Sigmoid colon (tissue), 7 donors: Measurements from ENCODE around the gene ZC3H15. TPM values are rescaled to one million over a fixed set of nuclear protein-coding genes. Genes with fewer than 3 reads are reported as not detected.

Source experiments
- DNase-seq: peaks from one replicate; pipeline ENCODE4 v3.0.0-alpha.2; 2019
- H3K27ac ChIP-seq, 4 donors: fragments of 200-600 bp; sonication (generic); one replicate each; pipeline ENCODE4 v1.5.1; 2016 to 2019; ENCODE audit warnings: mild to moderate bottlenecking in 1 of 4
- H3K27me3 ChIP-seq, 3 donors: fragments of 200-600 bp; sonication (generic); one replicate each; pipeline ENCODE4 v1.5.1; 2019; ENCODE audit warnings: mild to moderate bottlenecking in 1 of 3
- H3K36me3 ChIP-seq, 4 donors: fragments of 200-600 bp; sonication (generic); one replicate each; pipeline ENCODE4 v1.5.1; 2016 to 2019
- H3K4me1 ChIP-seq, 4 donors: fragments of 200-600 bp; sonication (generic); one replicate each; pipeline ENCODE4 v1.5.1; 2017 to 2019
- H3K4me3 ChIP-seq, 4 donors: fragments of 200-600 bp; sonication (generic); one replicate each; pipeline ENCODE4 v1.5.1; 2017 to 2019; ENCODE audit warnings: mild to moderate bottlenecking in 2 of 4, moderate library complexity in 1 of 4
- H3K9me3 ChIP-seq, 4 donors: fragments of 200-600 bp in 3 of 4; sonication (generic) in 3 of 4; one replicate each; pipeline versions ENCODE4 v1.5.1 to v1.6.1; 2013 to 2019
- CTCF ChIP-seq, 4 experiments: fragments of 450-650 bp in 3 of 4; fragments of 200-600 bp in 1 of 4; IDR thresholded peaks; one replicate each; pipeline ENCODE4 v1.5.1; 2016 to 2019; ENCODE audit warnings: antibody characterized with exemption in 4 of 4, mild to moderate bottlenecking in 3 of 4, moderate library complexity in 2 of 4
- EP300 ChIP-seq, 4 donors: sonication (generic); formaldehyde crosslinking; IDR thresholded peaks; one replicate each; pipeline ENCODE4 v1.6.1; 2017; ENCODE audit warnings: antibody characterized with exemption in 4 of 4
- POLR2A ChIP-seq, 2 donors: fragments of 450-650 bp; IDR thresholded peaks; one replicate each; pipeline ENCODE4 v1.6.1; 2016; ENCODE audit warnings: antibody characterized with exemption in 2 of 2, mild to moderate bottlenecking in 2 of 2, moderate library complexity in 2 of 2
- POLR2AphosphoS5 ChIP-seq, 4 donors: sonication (generic); formaldehyde crosslinking; IDR thresholded peaks; one replicate each; pipeline ENCODE4 v1.6.1; 2017; ENCODE audit warnings: antibody characterized with exemption in 4 of 4
- WGBS, 2 donors: extraction: QIAGEN DNeasy Blood & Tissue Kit; methylation state at CpG; one replicate each; pipeline ENCODE4 v1.1.7; 2013; 5-methylcytosine and 5-hydroxymethylcytosine counted together
- intact Hi-C: fragments of 100-400 bp; cut with DNase I; formaldehyde crosslinking; loops from one replicate; pipeline ENCODE4 v1.15.1; 2023
- polyA plus RNA-seq, 3 donors: library from polyadenylated mRNA; stranded (reverse); fragments of 200-250 nt; gene quantifications; one replicate each; pipeline ENCODE4 v1.2.3, GENCODE V29; 2013
- total RNA-seq, 4 donors: library from RNA; depleted of rRNA; stranded (reverse); fragments of >200 nt; gene quantifications; one replicate each; pipeline ENCODE4 v1.1.0, GENCODE V29; 2016
- donor health status: healthy with polysubstance abuse.
- donor health status: Bipolar disorder and iron deficiency.
- donor health status: healthy.

The ZC3H15 gene
- total and polyA plus RNA-seq, 7 donors = 51.1 to 77.9 (median 61.2) TPM

GRCh38 chr2:186486651-186487647 lies 889 bp downstream of the ZC3H15 start:
- intact Hi-C loops = loop anchor here (5.0 kb wide), 1 partner anchor 105 kb away; the partner anchor contains the start of gene ITGAV
- Histone ChIP-seq H3K36me3 (no peaks in the 10 kb centered on the region), H3K9me3 (no peaks in the 10 kb centered on the region), H3K27me3 (no peaks in the 10 kb centered on the region), H3K27ac (peak overlapping the region; percentile 91 to 95 (median 92)), H3K4me1 (peaks cover 0 to 63% (median 44%) of the 10 kb centered on the region in 4 donors), H3K4me3 (peak overlapping the region; percentile 61 to 95 (median 85))
- 1 to 2% methylated on average over 31 of the region's 31 CpGs for WGBS, 2 donors
- TF ChIP-seq POLR2AphosphoS5 (IDR thresholded peaks at IDR 0.05) (no peak), CTCF (IDR thresholded peaks at IDR 0.05) (no peak), EP300 (IDR thresholded peaks at IDR 0.05) (no peak), POLR2A (IDR thresholded peaks at IDR 0.05) (no peak)
- no peak for DNase-seq

GRCh38 chr2:186493564-186494085 lies 7.6 kb downstream of the ZC3H15 start:
- Histone ChIP-seq H3K36me3 (peaks cover 0 to 34% (median 9%) of the 10 kb centered on the region in 4 donors), H3K27me3 (no peaks in the 10 kb centered on the region), H3K4me1 (peaks cover 0 to 52% (median 33%) of the 10 kb centered on the region in 4 donors), H3K9me3 (no peaks in the 10 kb centered on the region), H3K27ac (no peak overlapping the region), H3K4me3 (no peak overlapping the region)
- WGBS, 2 donors = 85 to 92% methylated on average over 2 of the region's 2 CpGs
- intact Hi-C loops = no loop called here
- no peak for TF ChIP-seq POLR2A (IDR thresholded peaks at IDR 0.05)
- TF ChIP-seq POLR2AphosphoS5 (IDR thresholded peaks at IDR 0.05) = no peak
- no peak for TF ChIP-seq CTCF (IDR thresholded peaks at IDR 0.05)
- TF ChIP-seq EP300 (IDR thresholded peaks at IDR 0.05) = no peak
- DNase-seq = no peak

GRCh38 chr2:186496401-186496800 lies 10.3 kb downstream of the ZC3H15 start:
- DNase-seq = no peak
- WGBS, 2 donors = 66 to 87% methylated on average over 7 of the region's 7 CpGs
- H3K4me3 ChIP-seq = no peak overlapping the region
- peaks cover 0 to 24% (median 13%) of the 10 kb centered on the region in 4 donors for H3K4me1 ChIP-seq
- TF ChIP-seq POLR2A (IDR thresholded peaks at IDR 0.05) (no peak), EP300 (IDR thresholded peaks at IDR 0.05) (no peak), POLR2AphosphoS5 (IDR thresholded peaks at IDR 0.05) (no peak), CTCF (IDR thresholded peaks at IDR 0.05) (no peak)
- no peaks in the 10 kb centered on the region for H3K27me3 ChIP-seq
- H3K27ac ChIP-seq = no peak overlapping the region
- peaks cover 0 to 59% (median 15%) of the 10 kb centered on the region in 4 donors for H3K36me3 ChIP-seq
- intact Hi-C loops = no loop called here
- H3K9me3 ChIP-seq = no peaks in the 10 kb centered on the region

- Histone ChIP-seq H3K9me3 (no peaks in the 10 kb centered on the region), H3K27ac (no peak overlapping the region), H3K4me3 (no peak overlapping the region), H3K4me1 (peaks cover 0 to 10% (median 3%) of the 10 kb centered on the region in 4 donors), H3K27me3 (no peaks in the 10 kb centered on the region), H3K36me3 (peaks cover 3 to 74% (median 22%) of the 10 kb centered on the region in 4 donors)
- 88 to 95% methylated on average over 3 of the region's 3 CpGs for WGBS, 2 donors
- DNase-seq = no peak
- intact Hi-C loops = no loop called here
- no peak for TF ChIP-seq EP300 (IDR thresholded peaks at IDR 0.05)
- no peak for TF ChIP-seq POLR2A (IDR thresholded peaks at IDR 0.05)
- TF ChIP-seq POLR2AphosphoS5 (IDR thresholded peaks at IDR 0.05) = no peak
- no peak for TF ChIP-seq CTCF (IDR thresholded peaks at IDR 0.05)
These were observed 11.9 kb downstream of the ZC3H15 start for GRCh38 chr2:186497928-186498327.
